GM12874 (cell line): Measurements from ENCODE around the gene NOSTRIN.

Experiments used
- TF ChIP-seq, protein P1 (sequence below): IDR thresholded peaks from 2 replicates; pipeline ENCODE4 v1.5.1; 2011; ENCODE audit warnings: low read depth, mild to moderate bottlenecking, control low read depth, low read length, moderate library complexity; ENCODE audit not compliant: insufficient read depth

Gene NOSTRIN, protein sequence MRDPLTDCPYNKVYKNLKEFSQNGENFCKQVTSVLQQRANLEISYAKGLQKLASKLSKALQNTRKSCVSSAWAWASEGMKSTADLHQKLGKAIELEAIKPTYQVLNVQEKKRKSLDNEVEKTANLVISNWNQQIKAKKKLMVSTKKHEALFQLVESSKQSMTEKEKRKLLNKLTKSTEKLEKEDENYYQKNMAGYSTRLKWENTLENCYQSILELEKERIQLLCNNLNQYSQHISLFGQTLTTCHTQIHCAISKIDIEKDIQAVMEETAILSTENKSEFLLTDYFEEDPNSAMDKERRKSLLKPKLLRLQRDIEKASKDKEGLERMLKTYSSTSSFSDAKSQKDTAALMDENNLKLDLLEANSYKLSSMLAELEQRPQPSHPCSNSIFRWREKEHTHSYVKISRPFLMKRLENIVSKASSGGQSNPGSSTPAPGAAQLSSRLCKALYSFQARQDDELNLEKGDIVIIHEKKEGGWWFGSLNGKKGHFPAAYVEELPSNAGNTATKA

DNA sequence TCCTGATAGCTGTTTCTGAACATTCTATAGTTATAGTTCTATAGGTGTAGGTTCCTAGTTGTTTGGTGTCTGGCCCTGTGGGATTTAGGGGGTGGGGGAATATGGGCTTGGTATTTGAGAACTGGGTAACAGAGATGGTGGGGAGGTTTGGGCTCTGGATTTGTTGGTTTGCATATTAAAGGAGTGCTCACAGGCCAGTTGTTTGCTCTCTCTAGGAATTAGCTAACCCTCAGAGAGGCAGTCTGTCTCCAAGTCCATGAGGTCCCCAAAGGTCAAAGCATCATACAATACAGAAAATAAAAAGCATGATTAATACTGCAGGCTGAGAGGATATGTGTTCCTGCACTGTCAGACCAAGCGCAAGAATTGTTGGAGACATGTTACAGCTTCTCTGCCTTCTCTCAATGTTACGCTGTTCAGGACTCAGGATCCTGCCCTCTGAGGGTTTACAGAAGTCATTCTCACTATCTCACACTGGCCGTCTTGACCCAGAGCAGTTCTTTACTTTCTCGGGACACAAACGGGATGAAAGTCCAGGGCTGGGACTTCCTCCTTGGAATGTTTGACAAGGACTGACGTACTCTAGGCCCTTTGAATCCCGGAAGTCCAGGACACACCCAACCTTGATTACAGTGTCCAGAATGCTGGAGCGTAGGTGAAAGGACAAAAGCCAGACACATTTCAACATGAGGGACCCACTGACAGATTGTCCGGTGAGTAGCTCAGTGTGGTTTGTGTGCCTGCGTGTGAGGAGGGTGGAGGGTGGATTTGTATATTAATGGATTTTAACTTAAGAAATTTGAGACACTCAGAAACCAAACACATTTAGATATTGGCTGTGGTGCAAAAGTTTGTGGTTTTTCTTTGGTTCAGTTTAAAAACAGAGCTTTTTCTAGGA lies at the start of gene NOSTRIN:
TSS of gene NOSTRIN (plus strand) at position 677 of the 898 bp plus-strand sequence. CDS start at position 687, 10 bp downstream.
- TF ChIP-seq, protein P1, sequence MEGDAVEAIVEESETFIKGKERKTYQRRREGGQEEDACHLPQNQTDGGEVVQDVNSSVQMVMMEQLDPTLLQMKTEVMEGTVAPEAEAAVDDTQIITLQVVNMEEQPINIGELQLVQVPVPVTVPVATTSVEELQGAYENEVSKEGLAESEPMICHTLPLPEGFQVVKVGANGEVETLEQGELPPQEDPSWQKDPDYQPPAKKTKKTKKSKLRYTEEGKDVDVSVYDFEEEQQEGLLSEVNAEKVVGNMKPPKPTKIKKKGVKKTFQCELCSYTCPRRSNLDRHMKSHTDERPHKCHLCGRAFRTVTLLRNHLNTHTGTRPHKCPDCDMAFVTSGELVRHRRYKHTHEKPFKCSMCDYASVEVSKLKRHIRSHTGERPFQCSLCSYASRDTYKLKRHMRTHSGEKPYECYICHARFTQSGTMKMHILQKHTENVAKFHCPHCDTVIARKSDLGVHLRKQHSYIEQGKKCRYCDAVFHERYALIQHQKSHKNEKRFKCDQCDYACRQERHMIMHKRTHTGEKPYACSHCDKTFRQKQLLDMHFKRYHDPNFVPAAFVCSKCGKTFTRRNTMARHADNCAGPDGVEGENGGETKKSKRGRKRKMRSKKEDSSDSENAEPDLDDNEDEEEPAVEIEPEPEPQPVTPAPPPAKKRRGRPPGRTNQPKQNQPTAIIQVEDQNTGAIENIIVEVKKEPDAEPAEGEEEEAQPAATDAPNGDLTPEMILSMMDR = no peak

DNA sequence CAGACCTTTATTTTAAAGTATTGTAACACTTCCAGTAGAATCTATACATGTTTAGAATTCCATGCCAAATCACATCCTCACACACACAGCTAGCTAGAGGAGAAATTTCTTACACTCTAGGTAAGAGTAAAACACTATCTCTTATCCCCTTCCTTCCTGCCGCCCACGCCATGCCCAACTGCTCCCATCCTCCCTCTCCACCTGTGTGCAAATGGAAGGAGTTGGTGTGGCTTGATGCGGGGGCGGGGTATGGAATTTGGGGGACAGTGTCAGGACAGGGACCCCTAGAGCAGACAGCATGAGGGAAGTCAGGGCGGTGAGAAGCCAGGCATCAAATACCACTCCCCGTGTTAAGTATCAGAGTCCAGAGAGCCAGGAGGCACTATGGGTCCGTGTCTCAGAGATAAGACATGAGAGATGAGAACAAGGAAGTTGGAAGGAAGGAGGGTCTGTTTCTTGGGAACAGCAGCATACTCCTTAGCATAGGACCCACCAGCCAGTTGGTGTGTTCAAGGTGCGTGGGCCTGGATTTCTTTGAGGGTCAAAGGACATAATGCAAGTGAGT lies 48.6 kb upstream of the NOSTRIN start:
- TF ChIP-seq, protein P1 = no peak

DNA sequence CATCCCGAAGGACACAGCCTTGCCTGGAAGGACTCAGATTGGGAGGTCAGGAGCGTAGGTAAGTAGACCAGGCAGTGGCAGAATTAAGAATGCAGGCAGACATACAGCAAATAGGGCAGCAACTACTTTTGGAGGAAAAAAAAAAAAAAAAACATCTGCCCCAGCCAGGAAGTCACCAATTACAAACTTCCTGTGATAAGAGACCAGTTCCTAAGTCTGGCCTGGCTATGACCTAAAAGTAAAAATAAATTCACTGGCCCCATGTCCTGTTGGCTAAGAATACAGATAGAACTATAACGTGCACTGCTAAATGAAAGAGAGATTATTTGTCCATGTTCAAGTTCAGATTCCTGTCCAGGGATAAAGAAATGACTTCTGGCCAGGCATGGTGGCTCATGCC lies 45.2 kb upstream of the NOSTRIN start:
- TF ChIP-seq, protein P1 = no peak

DNA sequence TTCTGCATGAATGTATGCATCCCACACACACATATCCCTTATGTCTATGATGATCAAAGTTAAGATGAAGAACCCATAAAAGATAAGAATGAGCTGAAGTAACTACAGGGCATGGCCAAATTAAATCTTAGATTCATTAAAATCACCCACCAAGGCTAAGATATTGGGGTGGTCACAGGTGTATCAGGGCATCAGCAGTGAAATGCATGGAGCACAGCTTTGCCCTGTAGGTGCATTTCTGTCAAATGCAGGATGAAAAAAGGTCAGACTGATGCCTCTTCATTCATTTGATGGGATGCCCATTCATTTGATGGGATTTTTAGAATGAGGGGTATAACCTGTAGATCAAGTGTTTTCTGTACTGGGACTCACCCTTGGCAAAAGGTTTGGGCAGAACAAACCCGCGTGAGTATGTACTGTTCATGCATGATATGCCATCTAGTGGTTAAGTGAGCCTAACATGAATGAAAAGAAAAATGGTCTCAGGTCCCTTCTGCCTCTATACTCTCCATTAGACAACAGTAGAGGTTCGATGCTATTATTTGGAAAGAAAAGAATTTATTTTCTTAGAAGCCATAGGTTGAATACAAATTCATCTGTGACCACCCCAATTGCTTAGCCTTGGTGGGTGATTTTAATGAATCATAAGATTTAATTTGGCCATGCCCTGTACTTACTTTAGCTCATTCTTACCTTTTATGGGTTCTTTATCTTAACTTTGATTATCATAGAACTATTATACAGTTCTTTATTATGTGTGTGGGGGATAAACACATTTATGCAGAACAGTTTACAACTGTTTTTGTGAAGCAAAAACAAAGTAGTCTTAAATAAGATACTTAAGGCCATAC lies 43.2 kb upstream of the NOSTRIN start:
- TF ChIP-seq, protein P1 = peak; percentile 53

DNA sequence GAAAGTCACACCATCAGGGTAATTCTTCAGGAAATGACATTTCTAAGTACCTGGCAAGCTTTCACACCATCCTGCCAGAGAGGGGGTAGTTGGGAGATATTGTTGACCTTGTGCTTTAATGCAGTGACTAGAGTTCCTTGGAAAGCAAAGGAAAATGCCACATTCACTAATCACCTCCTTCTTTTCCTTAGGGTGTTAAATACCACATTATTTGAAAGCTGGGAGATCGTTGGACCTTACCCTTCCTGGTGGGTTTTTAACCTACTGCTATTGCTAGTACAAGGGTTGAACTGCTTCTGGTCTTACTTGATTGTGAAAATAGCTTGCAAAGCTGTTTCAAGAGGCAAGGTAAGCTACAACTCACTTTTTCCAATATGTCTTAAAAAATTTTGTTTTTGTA lies 37.0 kb upstream of the NOSTRIN start:
- TF ChIP-seq, protein P1 = no peak

DNA sequence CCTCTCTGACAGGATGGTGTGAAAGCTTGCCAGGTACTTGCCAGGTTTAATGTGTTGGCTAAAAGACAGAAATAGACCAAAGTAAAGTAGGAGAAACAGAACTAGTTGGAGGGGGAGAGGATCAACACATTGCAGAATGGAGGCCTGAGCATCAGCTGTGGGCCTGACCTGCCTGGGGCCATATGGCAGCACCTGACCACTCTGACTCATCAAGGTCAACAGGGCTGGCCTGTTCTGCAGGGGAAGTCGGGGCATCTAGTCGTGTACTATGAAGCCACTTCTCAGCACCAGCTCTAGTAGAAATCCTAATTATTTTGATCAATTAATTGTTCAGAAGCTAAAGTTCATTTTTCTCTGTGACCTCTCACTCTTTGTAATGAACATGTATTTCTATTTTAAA lies 35.8 kb upstream of the NOSTRIN start:
- TF ChIP-seq, protein P1 = no peak
